GM12878 (cell line): ENCODE results near the gene WSCD2.

Source experiments
- ATF3 ChIP-seq: IDR thresholded peaks from 2 replicates; pipeline ENCODE4 v1.6.1; 2011; ENCODE audit warnings: low read depth, mild to moderate bottlenecking, low read length, moderate library complexity, borderline replicate concordance; ENCODE audit errors: extremely low read depth
- CHD2 ChIP-seq: IDR thresholded peaks from 2 replicates; pipeline ENCODE4 v1.6.1; 2011; ENCODE audit warnings: low read depth, low read length, improper control_type of control experiment, borderline replicate concordance
- ELK1 ChIP-seq: IDR thresholded peaks from 2 replicates; pipeline ENCODE4 v1.6.1; 2012; ENCODE audit warnings: low read depth, low read length, improper control_type of control experiment
- LARP7 ChIP-seq: fragments of 450-650 bp; IDR thresholded peaks from 2 replicates; pipeline ENCODE4 v1.6.1; 2017; ENCODE audit warnings: mild to moderate bottlenecking
- PAX5 ChIP-seq: IDR thresholded peaks from 2 replicates; pipeline ENCODE4 v1.6.1; 2011; ENCODE audit warnings: low read depth, low read length, borderline replicate concordance
- POLR2A ChIP-seq: IDR thresholded peaks from 2 replicates; pipeline ENCODE4 v1.6.1; 2011; ENCODE audit warnings: low read depth, mild to moderate bottlenecking, low read length
- YBX1 ChIP-seq: fragments of 450-650 bp; IDR thresholded peaks from 2 replicates; pipeline ENCODE4 v1.6.1; 2016; ENCODE audit warnings: antibody characterized with exemption
- YY1 ChIP-seq: IDR thresholded peaks from 2 replicates; pipeline ENCODE4 v1.6.1; 2011; ENCODE audit warnings: low read depth, mild to moderate bottlenecking, low read length
- ZNF384 ChIP-seq: IDR thresholded peaks from 2 replicates; pipeline ENCODE4 v1.6.1; 2012; ENCODE audit warnings: low read depth, mild to moderate bottlenecking, low read length, improper control_type of control experiment, borderline replicate concordance
- TF ChIP-seq, protein P1 (sequence below), 3 experiments: IDR thresholded peaks in 2 of 3; conservative IDR thresholded peaks in 1 of 3; 2 replicates each; pipeline ENCODE4 v1.5.1; 2011; ENCODE audit warnings: low read depth in 3 of 3, low read length in 3 of 3, mild to moderate bottlenecking in 3 of 3, control low read depth in 2 of 3, moderate library complexity in 2 of 3, inconsistent platforms in 1 of 3, mixed read lengths in 1 of 3; ENCODE audit not compliant: control insufficient read depth in 2 of 3, insufficient read depth in 1 of 3; ENCODE audit errors: extremely low read depth in 1 of 3

- no peak for TF ChIP-seq POLR2A
- TF ChIP-seq, protein P1, sequence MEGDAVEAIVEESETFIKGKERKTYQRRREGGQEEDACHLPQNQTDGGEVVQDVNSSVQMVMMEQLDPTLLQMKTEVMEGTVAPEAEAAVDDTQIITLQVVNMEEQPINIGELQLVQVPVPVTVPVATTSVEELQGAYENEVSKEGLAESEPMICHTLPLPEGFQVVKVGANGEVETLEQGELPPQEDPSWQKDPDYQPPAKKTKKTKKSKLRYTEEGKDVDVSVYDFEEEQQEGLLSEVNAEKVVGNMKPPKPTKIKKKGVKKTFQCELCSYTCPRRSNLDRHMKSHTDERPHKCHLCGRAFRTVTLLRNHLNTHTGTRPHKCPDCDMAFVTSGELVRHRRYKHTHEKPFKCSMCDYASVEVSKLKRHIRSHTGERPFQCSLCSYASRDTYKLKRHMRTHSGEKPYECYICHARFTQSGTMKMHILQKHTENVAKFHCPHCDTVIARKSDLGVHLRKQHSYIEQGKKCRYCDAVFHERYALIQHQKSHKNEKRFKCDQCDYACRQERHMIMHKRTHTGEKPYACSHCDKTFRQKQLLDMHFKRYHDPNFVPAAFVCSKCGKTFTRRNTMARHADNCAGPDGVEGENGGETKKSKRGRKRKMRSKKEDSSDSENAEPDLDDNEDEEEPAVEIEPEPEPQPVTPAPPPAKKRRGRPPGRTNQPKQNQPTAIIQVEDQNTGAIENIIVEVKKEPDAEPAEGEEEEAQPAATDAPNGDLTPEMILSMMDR (IDR thresholded peaks at IDR 0.05 in 2 of 3, conservative IDR thresholded peaks at IDR 0.05 in 1 of 3; ENCODE audit: control insufficient read depth in 2 of 3, extremely low read depth in 1 of 3, insufficient read depth in 1 of 3, low read depth in 3 of 3, low read length in 3 of 3), result no peak
- TF ChIP-seq ZNF384, result no peak
- TF ChIP-seq PAX5, result no peak
- no peak for TF ChIP-seq YY1
- no peak for TF ChIP-seq YBX1
- no peak for TF ChIP-seq CHD2
- TF ChIP-seq ELK1, result no peak
- TF ChIP-seq ATF3, result no peak
- TF ChIP-seq LARP7, result no peak
These were observed 34.9 kb upstream of the WSCD2 start for GRCh38 chr12:108094056-108094649.
